Measurements from ENCODE around the gene CAMTA1. TPM values are rescaled to one million over a fixed set of nuclear protein-coding genes. Genes with fewer than 3 reads are reported as not detected.

Gene CAMTA1
- total RNA-seq, 4 donors from 2014 or later = 57.4 to 88.3 (median 62.1) TPM

DNA sequence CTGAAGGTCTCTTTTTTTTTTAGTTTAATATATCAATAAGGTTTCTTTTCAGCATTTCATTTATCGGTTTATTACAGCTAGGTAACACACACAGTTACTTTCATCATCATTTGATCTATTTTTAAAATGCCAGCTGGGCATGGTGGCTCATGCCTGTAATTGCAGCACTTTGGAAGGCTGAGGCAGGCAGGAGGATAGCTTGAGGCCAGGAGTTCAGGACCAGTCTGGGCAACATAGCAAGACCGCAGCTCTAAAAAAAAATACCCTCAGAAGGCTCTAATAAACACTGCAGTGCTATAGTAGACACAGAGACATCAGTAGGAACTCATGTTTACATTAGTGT, 937.4 kb downstream of the CAMTA1 start:
- H3K4me3 ChIP-seq = no peak overlapping the region
- H3K9me3 ChIP-seq = no peaks in the 10 kb centered on the region
- no peak for DNase-seq
- no peak for TF ChIP-seq POLR2A (IDR thresholded peaks at IDR 0.05)
- TF ChIP-seq, protein P1, sequence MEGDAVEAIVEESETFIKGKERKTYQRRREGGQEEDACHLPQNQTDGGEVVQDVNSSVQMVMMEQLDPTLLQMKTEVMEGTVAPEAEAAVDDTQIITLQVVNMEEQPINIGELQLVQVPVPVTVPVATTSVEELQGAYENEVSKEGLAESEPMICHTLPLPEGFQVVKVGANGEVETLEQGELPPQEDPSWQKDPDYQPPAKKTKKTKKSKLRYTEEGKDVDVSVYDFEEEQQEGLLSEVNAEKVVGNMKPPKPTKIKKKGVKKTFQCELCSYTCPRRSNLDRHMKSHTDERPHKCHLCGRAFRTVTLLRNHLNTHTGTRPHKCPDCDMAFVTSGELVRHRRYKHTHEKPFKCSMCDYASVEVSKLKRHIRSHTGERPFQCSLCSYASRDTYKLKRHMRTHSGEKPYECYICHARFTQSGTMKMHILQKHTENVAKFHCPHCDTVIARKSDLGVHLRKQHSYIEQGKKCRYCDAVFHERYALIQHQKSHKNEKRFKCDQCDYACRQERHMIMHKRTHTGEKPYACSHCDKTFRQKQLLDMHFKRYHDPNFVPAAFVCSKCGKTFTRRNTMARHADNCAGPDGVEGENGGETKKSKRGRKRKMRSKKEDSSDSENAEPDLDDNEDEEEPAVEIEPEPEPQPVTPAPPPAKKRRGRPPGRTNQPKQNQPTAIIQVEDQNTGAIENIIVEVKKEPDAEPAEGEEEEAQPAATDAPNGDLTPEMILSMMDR (IDR thresholded peaks at IDR 0.05) = no peak
- H3K27ac ChIP-seq = no peak overlapping the region
- no peaks in the 10 kb centered on the region for H3K4me1 ChIP-seq
- no peaks in the 10 kb centered on the region for H3K36me3 ChIP-seq
- H3K27me3 ChIP-seq = no peaks in the 10 kb centered on the region

DNA sequence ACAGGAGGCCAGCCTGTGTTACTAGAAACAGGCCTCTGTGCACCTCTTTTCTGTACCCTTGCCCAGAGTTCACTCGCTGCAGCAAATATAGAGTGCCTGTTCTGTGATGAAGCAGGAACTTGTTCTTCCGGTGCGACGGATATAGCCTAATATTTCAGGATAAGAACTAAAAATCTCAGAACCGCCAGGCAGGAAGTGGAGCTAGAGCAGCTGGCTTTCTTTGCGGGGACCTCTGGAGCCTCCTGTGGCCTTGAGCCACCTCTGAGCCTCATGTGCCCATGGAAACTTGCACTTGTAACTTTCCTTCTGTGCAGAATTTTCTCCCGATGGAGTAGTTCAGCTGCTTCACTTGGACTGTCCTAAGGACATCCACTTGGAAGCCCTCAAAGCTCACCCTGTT, 941.4 kb downstream of the CAMTA1 start:
- Histone ChIP-seq H3K9me3 (no peaks in the 10 kb centered on the region), H3K36me3 (no peaks in the 10 kb centered on the region), H3K27me3 (no peaks in the 10 kb centered on the region), H3K4me3 (no peak overlapping the region), H3K4me1 (no peaks in the 10 kb centered on the region), H3K27ac (no peak overlapping the region)
- TF ChIP-seq POLR2A (IDR thresholded peaks at IDR 0.05) = no peak
- TF ChIP-seq, protein P1 (IDR thresholded peaks at IDR 0.05) = no peak
- DNase-seq = no peak

DNA sequence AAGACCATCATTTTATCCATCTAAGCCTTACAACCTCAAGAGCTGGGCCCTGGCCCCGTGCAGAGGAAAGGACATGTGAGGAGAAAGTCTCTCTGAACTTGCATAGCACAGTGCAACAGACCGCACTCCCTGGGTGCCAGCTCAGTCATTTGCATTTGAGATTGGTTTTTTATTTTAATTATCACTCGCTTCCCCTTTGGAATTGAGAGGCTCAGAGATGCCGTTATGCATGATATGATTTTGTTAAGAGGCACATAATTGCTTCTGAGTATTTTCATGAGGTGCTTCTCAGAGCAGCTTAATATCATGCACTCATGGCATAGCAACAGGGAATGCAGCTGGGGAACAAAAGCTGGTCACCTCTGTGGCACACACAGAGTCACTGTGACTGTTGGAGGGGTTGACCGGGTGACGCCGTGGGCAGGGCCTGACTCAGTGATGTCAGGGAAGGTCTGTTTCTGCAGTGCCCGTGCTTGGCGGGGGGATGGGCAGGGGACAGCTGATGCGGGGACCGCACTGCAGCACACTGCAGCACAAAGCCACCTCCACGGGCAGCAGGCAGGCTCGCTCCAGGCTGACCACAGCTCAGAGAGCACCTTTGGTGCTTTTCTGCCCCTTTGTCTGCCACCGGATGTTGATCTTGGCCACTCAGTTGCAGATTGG, 942.7 kb downstream of the CAMTA1 start:
- TF ChIP-seq, protein P1 (IDR thresholded peaks at IDR 0.05) = no peak
- TF ChIP-seq POLR2A (IDR thresholded peaks at IDR 0.05) = no peak

DNA sequence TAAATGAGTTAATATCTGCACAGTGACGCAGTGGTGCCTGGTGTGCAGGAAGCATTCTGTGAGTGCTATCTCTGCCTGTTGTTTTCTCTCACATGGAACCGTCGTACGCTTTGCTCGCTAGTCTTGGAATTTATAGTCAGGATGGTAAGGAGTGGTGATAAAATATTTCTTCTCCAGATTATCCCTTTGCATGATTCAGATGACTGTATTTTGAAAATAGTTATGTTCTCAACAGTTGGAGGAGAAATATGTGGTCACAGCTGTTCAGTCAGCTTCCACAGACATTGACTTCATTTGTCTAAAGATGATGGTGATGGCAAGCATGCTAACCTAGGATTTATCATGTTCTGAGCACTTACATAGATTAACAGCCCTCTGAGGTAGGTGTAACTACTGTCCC, 944.5 kb downstream of the CAMTA1 start:
- no peaks in the 10 kb centered on the region for H3K4me1 ChIP-seq
- H3K27me3 ChIP-seq = no peaks in the 10 kb centered on the region
- H3K9me3 ChIP-seq = no peaks in the 10 kb centered on the region
- no peak for DNase-seq
- H3K4me3 ChIP-seq = no peak overlapping the region
- TF ChIP-seq, protein P1 (IDR thresholded peaks at IDR 0.05) = no peak
- no peak for TF ChIP-seq POLR2A (IDR thresholded peaks at IDR 0.05)
- no peak overlapping the region for H3K27ac ChIP-seq
- no peaks in the 10 kb centered on the region for H3K36me3 ChIP-seq

More for the DNA sequence above, 942.7 kb downstream of the CAMTA1 start:
- no peak for DNase-seq
- no peaks in the 10 kb centered on the region for H3K9me3 ChIP-seq
- no peak overlapping the region for H3K27ac ChIP-seq
- no peak overlapping the region for H3K4me3 ChIP-seq
- H3K4me1 ChIP-seq = no peaks in the 10 kb centered on the region
- no peaks in the 10 kb centered on the region for H3K36me3 ChIP-seq
- H3K27me3 ChIP-seq = no peaks in the 10 kb centered on the region

DNA sequence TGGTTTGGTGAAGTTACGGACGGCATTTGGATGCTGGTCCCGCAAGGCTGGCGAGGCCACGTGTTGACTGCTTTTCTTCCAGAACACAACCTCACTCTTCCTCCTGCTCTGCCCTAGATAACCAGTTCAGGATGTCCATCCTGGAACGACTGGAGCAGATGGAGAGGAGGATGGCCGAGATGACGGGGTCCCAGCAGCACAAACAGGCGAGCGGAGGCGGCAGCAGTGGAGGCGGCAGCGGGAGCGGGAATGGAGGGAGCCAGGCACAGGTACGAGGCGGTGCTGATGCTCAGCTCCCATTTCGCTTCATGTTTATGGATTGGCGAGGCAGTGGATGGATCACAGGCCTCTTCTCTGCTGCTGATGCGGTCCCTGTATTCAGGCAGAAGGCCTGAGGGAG, 947.1 kb downstream of the CAMTA1 start:
- Histone ChIP-seq H3K9me3 (no peaks in the 10 kb centered on the region), H3K27ac (no peak overlapping the region), H3K36me3 (no peaks in the 10 kb centered on the region), H3K4me1 (no peaks in the 10 kb centered on the region), H3K27me3 (no peaks in the 10 kb centered on the region), H3K4me3 (no peak overlapping the region)
- no peak for TF ChIP-seq POLR2A (IDR thresholded peaks at IDR 0.05)
- TF ChIP-seq, protein P1 (IDR thresholded peaks at IDR 0.05) = no peak
- no peak for DNase-seq

DNA sequence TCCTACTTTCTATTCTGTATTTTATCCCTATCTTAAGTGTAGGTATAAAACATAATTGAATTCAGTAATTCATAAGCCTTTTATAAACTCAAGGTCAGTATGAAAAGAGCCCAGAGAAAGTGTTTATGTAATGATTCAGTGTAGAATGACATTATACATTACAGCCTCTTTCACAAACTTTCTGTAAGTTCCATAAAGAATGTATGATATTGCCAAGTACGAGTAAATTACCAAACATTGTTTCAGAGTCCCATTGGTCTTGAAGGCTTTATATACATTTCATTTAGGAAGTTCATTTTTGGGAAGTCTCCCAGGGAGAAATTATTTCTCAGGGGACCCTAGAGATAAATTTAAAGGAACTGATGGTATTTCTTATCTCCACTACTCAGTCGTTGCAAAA, 948.0 kb downstream of the CAMTA1 start:
- Histone ChIP-seq H3K27ac (no peak overlapping the region), H3K36me3 (no peaks in the 10 kb centered on the region), H3K4me1 (no peaks in the 10 kb centered on the region), H3K4me3 (no peak overlapping the region), H3K9me3 (no peaks in the 10 kb centered on the region), H3K27me3 (no peaks in the 10 kb centered on the region)
- no peak for TF ChIP-seq POLR2A (IDR thresholded peaks at IDR 0.05)
- TF ChIP-seq, protein P1 (IDR thresholded peaks at IDR 0.05) = no peak
- no peak for DNase-seq
